ENCODE measurements around the gene LHFPL6.

Gene LHFPL6

DNA sequence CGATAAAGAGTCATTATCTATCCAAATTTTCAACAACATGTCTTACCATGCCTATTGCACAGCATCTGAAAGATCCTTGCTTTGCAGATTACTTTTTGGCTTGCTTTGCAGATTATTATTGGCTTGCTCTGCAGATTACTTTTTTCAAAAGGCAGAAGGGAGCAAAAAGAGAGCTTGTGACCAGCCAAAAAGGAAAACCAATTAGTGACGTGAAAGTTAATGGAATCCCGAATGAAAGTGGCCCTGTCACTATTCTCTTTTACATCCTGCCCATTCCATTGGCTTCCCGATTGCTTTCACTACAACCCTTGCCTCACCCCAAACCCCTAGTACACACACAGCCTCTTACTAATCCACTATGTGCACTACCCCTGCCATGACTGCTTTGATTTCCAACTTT lies 81.3 kb downstream of the LHFPL6 start:
- TF ChIP-seq CREB1 (IDR thresholded peaks at IDR 0.05; ENCODE audit: low read depth) (no peak), FOXM1 (IDR thresholded peaks at IDR 0.05; ENCODE audit: borderline replicate concordance, low read depth) (no peak), RAD21 (IDR thresholded peaks at IDR 0.05; ENCODE audit: low read depth) (no peak), CEBPB (IDR thresholded peaks at IDR 0.05) (no peak), TAF1 (IDR thresholded peaks at IDR 0.05; ENCODE audit: low read depth) (no peak), EP300 (IDR thresholded peaks at IDR 0.05; ENCODE audit: borderline replicate concordance) (no peak), NFIC (IDR thresholded peaks at IDR 0.05) (no peak), YY1 (IDR thresholded peaks at IDR 0.05; ENCODE audit: low read depth) (no peak), EGR1 (IDR thresholded peaks at IDR 0.05) (no peak), ZBTB7A (IDR thresholded peaks at IDR 0.05; ENCODE audit: low read depth) (no peak)
- TF ChIP-seq, protein P1, sequence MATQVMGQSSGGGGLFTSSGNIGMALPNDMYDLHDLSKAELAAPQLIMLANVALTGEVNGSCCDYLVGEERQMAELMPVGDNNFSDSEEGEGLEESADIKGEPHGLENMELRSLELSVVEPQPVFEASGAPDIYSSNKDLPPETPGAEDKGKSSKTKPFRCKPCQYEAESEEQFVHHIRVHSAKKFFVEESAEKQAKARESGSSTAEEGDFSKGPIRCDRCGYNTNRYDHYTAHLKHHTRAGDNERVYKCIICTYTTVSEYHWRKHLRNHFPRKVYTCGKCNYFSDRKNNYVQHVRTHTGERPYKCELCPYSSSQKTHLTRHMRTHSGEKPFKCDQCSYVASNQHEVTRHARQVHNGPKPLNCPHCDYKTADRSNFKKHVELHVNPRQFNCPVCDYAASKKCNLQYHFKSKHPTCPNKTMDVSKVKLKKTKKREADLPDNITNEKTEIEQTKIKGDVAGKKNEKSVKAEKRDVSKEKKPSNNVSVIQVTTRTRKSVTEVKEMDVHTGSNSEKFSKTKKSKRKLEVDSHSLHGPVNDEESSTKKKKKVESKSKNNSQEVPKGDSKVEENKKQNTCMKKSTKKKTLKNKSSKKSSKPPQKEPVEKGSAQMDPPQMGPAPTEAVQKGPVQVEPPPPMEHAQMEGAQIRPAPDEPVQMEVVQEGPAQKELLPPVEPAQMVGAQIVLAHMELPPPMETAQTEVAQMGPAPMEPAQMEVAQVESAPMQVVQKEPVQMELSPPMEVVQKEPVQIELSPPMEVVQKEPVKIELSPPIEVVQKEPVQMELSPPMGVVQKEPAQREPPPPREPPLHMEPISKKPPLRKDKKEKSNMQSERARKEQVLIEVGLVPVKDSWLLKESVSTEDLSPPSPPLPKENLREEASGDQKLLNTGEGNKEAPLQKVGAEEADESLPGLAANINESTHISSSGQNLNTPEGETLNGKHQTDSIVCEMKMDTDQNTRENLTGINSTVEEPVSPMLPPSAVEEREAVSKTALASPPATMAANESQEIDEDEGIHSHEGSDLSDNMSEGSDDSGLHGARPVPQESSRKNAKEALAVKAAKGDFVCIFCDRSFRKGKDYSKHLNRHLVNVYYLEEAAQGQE (IDR thresholded peaks at IDR 0.05; ENCODE audit: low read depth) = no peak
- TF ChIP-seq, protein P2, sequence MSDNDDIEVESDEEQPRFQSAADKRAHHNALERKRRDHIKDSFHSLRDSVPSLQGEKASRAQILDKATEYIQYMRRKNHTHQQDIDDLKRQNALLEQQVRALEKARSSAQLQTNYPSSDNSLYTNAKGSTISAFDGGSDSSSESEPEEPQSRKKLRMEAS (IDR thresholded peaks at IDR 0.05) = no peak

DNA sequence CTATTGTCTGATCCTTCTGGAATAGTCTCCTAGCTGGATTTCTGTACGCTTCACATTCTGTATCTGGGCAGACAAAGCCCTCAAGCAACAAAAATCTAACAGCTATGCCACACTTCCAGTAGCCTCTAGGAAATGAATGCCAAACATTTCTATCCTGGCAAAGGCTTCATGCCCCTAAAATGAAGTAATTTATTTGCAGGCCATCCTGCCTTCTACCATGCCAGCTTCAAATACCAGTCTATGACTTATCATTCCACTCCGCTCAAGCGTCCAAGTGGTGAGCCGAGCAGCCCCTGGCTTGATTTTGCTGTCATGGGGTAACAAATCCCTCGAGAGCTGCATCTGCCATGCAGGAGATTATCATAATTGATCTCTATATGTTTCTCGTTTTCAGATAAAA lies 86.9 kb downstream of the LHFPL6 start:
- no peak for TF ChIP-seq ZBTB7A (IDR thresholded peaks at IDR 0.05; ENCODE audit: low read depth)
- TF ChIP-seq, protein P2 (IDR thresholded peaks at IDR 0.05) = no peak
- TF ChIP-seq EGR1 (IDR thresholded peaks at IDR 0.05) = no peak
- no peak for TF ChIP-seq TAF1 (IDR thresholded peaks at IDR 0.05; ENCODE audit: low read depth)
- TF ChIP-seq, protein P1 (IDR thresholded peaks at IDR 0.05; ENCODE audit: low read depth) = no peak
- TF ChIP-seq, protein P3, sequence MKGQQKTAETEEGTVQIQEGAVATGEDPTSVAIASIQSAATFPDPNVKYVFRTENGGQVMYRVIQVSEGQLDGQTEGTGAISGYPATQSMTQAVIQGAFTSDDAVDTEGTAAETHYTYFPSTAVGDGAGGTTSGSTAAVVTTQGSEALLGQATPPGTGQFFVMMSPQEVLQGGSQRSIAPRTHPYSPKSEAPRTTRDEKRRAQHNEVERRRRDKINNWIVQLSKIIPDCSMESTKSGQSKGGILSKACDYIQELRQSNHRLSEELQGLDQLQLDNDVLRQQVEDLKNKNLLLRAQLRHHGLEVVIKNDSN (IDR thresholded peaks at IDR 0.05) = no peak
- no peak for TF ChIP-seq CREB1 (IDR thresholded peaks at IDR 0.05; ENCODE audit: low read depth)
- no peak for TF ChIP-seq CEBPB (IDR thresholded peaks at IDR 0.05)
- no peak for TF ChIP-seq EP300 (IDR thresholded peaks at IDR 0.05; ENCODE audit: borderline replicate concordance)
- no peak for TF ChIP-seq RAD21 (IDR thresholded peaks at IDR 0.05; ENCODE audit: low read depth)
- TF ChIP-seq TCF12 (IDR thresholded peaks at IDR 0.05; ENCODE audit: low read depth) = no peak
- no peak for TF ChIP-seq FOXM1 (IDR thresholded peaks at IDR 0.05; ENCODE audit: borderline replicate concordance, low read depth)

DNA sequence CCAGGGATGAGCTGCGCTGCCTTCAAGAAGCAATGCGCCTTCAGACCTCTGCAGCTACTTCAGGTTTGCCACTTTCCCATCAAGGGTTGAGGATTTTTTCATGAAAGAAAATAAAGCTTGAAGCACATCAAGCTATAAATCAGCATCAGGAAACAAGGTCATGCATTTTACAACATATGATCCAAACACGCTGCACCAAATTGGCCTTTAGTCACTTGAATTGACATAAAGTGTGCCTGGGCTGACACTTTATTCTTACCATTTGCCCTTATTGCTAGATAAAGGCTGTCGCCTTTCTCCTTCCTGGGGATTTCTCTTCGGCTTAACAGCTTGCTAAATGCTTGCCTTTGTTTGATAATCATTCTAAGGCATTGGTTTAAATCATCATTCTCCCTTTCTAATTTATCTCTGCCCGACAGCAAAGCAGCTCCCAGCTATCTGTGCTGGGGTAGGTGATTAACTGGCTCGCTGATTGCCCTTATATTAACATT lies 87.7 kb downstream of the LHFPL6 start:
- no peak for TF ChIP-seq CREB1 (IDR thresholded peaks at IDR 0.05; ENCODE audit: low read depth)
- no peak for TF ChIP-seq YY1 (IDR thresholded peaks at IDR 0.05; ENCODE audit: low read depth)
- TF ChIP-seq, protein P1 (IDR thresholded peaks at IDR 0.05; ENCODE audit: low read depth) = no peak
- no peak for TF ChIP-seq EP300 (IDR thresholded peaks at IDR 0.05; ENCODE audit: borderline replicate concordance)
- TF ChIP-seq TCF12 (IDR thresholded peaks at IDR 0.05; ENCODE audit: low read depth) = no peak

DNA sequence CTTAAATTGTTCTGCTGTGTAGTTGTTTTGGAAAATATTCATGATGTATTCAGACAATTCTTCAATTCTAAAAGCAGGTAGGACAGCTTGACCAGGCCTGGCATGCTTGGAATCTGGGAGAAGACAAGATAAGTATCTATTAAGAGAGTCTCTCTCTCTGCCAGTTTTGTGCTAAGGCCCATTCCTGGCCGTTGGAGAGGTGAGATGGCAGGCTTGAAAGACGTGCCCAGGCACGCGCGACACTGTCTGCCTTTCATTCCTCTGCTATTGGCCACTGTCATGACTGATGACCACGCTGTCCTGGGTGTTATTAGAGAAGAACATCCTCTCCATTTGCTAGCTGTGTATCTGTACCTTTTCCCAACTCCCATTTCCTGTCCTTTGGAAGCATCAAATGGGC lies 90.3 kb downstream of the LHFPL6 start:
- TF ChIP-seq FOXM1 (IDR thresholded peaks at IDR 0.05; ENCODE audit: borderline replicate concordance, low read depth) (no peak), RAD21 (IDR thresholded peaks at IDR 0.05; ENCODE audit: low read depth) (no peak), TAF1 (IDR thresholded peaks at IDR 0.05; ENCODE audit: low read depth) (no peak), TCF12 (IDR thresholded peaks at IDR 0.05; ENCODE audit: low read depth) (no peak), EGR1 (IDR thresholded peaks at IDR 0.05) (no peak), CEBPB (IDR thresholded peaks at IDR 0.05) (no peak), EP300 (IDR thresholded peaks at IDR 0.05; ENCODE audit: borderline replicate concordance) (no peak)
- TF ChIP-seq, protein P1 (IDR thresholded peaks at IDR 0.05; ENCODE audit: low read depth) = no peak
- TF ChIP-seq, protein P2 (IDR thresholded peaks at IDR 0.05) = no peak
